ENCODE results near the gene PAM.

PAM gene

DNA sequence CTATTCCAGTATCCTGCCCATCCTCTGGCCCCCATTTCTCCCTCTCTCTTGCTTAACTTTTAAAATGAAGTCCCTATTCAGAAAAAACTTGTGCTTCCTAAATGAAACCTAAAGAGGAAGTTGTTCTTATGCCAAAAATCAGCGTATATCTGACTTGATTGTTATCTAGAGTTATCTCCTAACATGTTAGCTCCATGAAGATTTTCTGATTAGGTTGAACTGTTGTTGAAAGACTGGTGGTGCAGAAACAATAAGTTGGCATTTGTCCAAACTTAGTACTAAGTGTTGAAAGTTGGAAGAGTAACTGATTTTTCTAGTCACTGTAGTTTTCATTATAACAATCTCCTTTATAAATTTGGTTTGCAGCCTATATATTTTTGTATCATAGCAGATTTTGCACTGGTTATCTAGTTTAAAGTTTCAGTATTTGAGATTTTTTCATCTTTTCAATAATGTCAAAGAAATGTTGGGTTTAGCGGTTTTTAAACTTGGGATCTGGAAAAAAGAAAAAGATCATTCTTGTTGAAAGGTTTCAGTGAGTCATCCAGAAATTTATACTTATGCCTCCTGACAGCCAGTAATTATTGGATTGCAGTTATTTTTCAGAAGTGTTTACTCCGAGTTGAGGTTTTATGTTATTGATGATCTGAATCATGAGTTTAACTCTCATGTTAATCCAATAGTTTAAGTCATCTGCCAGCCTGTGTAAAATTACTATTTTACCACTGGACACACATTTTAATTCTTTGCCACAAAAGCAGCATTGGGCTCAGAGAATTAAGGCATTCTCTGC, 60.6 kb downstream of the PAM start:
- ATAC-seq, result no peak

DNA sequence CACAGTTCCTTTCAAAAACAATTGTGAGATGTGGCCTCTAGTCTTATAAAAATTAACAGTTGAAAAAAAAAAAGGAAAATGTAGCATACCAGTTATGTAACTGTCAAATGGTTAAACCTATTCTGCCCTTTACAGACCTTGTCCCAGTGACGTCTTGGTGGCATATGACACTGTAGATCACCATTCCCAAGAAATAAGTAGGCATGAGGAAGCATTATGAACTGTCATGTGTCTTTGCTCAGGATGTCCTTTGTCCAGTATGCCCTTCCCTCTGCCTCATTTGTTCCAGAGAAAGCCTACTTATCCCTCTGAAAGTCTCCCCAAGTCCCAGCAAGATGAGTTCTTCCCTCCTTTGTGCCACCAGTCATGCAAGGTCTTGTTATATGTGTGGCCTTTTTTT, 63.2 kb downstream of the PAM start:
- ATAC-seq, result no peak

DNA sequence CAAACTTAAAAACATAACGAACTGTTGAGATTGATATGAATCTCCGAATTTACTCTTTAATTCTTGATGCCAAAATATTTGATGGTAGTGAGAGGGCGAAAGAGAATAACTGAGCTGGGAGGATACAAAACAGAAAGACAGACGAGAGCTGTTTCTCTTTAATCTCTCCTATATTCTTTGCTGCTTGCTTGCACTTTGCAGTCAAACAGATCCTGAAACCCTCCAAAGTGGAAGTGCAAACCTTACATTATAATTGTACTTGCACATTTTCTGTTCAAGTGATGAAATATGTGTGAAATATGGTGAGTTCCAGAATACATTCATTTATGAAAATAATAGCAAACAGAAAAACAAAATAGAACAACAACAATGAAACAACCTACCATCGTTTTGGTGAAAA, 63.8 kb downstream of the PAM start:
- ATAC-seq, result no peak

DNA sequence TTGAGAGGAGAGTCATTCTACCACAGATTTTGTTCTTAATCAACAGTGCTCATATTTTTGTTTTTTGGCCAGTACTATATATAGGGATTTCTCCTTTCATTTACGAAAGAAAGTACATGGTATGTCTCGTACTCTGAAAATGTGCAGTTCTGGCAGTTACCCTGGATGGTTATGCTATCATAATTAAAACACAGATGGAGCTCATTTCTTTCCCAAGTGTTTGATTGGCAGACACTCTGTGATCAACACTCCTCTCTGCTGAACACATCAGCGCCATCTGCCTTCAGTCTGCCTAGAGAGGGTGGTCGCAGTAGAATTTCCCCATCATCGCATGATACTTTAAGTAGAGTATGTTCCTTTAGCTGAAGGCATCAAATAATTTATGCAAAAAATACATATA, 64.5 kb downstream of the PAM start:
- ATAC-seq, result no peak

DNA sequence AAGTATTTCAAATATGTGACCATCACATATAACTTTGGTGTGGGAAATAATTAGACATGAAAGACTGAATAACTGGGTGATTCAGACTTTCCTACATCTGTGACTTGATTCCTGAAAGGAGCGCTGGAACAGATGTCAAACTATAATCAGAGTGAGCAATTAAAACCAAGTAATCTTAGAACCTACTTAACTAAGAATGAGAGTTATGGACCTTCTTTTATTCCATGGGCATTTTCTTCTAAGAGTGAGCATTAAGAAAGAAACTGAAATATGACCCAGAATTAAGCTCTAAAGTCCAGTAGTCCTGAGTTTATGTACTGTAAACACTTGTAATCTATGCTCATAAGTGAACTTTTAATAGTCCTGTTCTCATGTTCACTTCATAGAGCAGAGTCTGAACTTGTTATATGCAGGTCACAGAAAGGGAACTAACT, 68.4 kb downstream of the PAM start:
- ATAC-seq, result no peak

DNA sequence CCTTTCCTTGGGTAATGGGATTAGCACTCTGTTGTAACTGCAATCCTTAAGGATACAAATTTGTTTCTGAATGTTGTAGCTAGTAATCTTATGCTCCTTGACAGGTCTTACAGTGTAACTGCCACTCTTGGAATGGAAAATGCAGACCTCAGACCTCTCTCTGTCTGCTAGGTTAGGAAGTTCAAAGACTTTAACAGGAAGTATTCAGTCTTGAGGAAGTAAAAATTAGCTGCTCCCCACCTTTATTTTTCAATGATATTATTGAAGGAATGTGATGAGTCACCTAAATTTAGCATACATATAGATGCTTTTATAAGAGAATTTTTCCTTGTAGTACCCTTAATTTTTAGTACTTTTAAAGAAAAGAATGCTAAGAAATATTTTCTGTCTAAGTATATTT, 71.5 kb downstream of the PAM start:
- ATAC-seq, result no peak

DNA sequence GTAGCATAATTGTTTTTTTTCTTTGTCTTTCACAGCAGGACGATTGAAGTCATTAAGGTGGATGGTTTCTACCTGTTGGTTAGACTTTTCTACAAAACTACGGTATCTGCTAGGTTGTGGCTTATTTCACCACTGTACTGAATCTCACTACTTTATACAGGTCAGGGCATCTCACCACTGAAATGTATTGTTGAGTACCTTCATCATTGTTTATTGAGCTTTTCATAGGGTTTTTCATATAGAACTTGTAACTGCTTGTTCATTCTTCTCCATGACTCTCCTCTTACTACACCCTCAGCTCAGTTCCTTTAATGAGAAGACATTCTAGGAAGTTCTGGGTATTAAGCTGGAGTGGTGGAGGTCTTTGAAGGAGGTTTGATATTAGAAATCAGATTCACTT, 75.1 kb downstream of the PAM start:
- ATAC-seq, result no peak

DNA sequence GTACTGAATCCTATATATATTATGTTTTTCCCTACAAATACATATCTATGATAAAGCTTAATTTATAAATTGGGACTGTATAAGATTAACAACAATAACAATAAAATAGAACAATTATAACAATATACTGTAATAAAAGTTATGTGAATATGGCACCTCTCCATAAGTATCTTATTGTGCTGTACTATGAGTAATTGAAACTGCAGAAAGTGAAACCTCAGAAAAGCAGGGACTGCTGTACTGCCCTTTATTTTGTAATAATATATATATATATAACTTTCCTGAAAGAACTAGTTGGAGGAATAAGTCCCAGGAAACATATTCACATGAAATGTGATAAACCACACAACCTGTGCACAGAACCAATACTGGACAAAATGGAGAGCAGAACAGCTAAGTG, 77.3 kb downstream of the PAM start:
- no peak for ATAC-seq

DNA sequence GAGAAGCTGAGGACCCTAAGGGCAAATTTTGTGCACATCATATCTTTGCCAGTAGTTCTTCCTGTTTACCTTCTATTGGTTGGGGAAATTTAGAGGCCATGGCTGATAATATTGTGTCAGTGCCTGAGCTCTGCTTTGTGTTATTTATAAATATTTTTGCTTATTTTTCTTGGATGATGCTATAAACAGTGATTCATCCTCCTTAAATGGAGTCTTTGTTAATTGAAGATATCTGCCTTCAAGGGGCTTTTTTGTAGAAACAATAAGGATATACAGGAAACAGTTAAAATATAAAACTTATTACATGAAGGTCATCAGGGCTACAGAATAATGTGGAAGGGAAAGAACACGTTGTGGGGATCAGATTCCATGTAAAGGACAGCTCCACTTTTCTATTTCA, 78.0 kb downstream of the PAM start:
- no peak for ATAC-seq

DNA sequence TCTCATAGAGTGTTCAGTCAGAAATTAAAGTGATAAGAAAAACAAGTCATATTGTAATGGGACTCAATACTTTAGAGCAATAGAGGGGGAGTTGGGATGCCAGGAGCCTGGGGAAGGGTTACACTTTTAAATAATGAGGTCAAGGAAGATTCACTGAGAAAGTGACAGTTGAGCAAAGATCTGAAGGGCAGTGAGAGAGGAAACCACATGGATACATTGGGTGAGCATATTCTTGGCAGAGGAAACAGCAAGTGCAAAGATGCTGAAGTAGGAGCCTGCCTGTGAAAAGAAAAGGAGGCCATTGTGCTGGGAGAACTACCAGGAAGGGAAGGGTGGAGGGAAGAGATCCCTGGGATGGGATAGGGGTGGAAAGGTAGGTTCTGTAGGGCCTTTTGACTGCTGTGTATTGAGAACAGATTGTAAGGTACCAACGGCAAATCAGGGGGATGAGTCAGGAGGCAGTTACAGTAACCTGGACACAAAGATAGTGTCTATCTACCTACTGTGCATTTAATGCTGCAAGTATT, 79.4 kb downstream of the PAM start:
- no peak for ATAC-seq

DNA sequence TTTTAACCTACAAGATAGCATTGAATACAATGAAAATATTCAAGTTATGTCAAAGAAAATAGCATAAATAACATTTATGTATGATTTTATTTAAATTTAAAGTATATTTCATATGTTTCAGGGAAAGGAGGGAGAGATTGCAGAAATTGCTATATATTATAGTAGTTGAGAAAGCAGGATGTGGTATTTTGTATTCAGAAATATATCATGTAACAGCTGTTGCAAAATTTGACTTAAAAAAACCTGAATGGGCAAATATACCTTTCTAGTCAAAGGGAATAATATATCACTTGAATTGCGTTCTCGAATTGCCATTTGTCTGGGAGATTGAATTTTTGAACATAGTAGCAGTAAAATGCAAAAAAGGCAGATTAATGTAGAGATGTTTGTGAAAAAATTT, 80.6 kb downstream of the PAM start:
- no peak for ATAC-seq

DNA sequence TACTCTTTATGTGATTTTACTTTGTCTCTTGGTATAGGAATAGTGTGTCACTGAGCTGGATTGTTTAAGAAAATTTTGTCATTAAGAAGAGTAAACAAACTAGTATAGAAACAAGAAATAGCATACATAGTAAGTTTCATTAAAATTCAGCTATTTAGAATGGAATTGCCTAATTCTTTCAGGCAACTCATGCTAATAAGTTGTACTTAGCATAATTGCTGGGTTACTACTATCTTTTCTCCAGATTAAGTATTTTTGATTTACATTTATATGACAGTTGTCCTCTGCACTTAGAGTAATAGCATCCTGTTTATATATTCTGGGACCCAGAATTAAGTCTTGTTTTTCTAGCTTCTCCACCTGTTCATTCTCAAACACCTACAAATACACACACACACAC, 85.9 kb downstream of the PAM start:
- no peak for ATAC-seq

DNA sequence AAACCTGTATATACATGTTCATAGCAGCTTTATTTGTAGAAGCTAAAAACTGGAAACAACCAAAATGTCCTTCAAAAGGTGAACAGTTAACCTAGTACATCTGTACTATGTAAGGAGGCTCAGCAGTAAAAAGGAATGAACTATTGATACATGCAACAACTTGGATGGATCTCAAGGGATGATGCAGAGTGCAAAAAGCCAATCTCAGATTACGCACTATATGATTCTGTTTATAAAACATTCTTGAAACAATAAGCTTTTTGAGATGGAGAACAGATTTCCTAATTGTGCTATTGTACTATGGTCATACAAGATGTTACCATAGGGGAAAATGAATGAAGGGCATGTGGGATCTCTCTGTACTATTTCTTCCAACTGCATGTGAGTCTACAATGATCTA, 88.9 kb downstream of the PAM start:
- no peak for ATAC-seq

DNA sequence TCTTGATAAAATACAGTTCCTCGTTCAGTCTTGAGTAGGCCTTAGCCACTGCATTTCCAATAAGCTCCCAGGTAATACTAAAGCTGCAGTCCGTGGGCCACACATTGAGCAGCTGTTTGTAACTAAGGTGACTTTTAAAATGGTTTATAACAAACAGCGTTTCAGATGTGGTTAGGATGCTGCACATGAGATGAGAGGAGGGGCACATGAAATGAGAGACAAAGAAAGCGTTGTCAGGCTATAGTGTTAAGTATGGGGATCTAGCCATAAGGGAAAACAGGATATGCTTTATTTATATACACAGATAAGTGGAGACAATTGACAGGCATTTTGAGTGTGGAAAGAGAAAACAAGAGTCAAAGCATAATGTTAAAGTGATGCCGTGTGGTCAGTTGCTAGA, 89.9 kb downstream of the PAM start:
- no peak for ATAC-seq

DNA sequence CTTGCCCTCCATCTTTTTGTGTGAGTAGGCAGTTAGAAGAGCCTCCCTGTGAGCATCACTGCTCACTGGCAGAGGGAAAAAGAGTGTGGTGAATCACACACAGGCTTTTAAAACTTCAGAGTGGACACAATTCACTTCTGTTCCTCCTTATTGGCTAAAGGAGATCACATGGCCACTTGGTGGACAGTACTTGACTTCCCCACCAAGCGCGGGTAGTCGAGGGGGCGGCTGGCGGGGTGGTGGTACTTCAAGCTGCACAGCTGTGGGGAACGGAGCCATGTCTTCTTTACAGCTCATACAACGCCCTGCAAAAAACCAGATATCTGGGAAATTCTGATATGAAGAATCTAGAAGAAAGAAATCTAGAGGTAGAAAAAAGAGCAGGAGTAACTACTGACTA, 95.4 kb downstream of the PAM start:
- ATAC-seq, result no peak

DNA sequence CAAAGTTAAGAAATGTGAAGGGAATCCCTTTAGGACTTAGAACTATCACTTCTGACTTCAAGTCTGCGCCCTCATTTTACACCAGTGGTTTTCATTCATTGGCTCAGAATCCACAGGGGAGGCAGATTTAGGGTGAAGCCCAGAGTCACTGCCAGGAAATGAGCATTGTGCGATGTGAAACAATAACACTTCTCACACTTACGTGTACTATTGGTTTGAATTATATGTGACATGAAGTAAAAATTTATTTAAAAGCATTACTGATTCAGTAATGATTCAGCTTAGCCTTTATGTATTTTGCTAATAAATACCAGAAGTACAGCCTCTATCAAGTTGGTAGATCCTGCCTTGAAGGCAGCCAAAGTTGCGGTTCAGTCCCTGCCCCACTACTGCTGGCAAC, 98.6 kb downstream of the PAM start:
- ATAC-seq, result peak in 1 of 2 donors; percentile 56

DNA sequence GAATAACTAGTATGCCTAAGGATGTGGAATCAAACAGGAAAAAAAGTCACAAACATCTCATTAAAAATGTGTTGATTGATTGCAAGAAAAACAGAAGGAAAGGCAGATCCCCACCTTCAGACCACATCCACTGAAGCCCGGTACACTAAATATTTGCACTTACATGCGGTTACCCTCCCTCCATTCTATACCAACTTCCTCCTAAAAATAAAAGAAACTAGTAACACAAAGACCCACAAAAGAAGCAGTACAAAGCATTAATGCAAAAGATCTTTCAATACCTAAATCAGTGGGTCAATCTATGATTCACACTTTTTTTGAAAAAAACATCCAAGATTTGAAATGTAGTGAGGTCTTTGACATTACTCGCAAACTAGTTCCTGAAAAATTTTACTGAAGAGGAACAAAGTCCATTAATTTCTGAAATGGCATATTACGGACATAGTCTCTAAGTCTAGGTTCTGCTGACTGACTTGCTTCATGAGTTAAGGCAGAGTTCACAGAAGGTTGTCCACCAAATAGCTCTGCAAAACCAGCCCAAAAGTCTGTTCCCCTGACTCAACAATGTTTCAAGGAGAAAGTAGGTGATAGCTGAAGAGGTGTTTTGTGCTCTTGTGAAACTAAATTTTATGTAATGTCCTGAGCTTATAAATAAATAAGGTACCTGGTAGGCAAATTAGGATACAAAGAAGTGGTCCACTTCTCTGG, 100.7 kb downstream of the PAM start:
- ATAC-seq, result no peak

DNA sequence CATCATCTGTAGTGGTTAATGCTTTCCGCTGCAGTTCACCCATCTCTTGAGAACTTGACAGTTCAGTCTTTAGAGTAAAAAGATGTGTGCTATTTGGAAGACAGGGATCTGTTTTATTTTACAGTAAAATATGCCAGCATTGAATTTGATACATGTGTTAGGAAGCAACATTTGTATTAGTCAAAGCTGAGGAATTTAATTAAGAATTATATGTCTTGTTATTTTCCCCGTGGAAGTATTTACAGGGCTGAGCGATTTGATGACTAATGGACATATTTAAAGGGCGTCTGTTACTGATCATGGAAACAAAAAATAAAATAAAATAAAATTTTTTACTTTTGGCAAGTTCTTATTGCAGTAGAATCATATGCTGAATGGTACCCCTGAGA, 101.3 kb downstream of the PAM start:
- ATAC-seq, result no peak

DNA sequence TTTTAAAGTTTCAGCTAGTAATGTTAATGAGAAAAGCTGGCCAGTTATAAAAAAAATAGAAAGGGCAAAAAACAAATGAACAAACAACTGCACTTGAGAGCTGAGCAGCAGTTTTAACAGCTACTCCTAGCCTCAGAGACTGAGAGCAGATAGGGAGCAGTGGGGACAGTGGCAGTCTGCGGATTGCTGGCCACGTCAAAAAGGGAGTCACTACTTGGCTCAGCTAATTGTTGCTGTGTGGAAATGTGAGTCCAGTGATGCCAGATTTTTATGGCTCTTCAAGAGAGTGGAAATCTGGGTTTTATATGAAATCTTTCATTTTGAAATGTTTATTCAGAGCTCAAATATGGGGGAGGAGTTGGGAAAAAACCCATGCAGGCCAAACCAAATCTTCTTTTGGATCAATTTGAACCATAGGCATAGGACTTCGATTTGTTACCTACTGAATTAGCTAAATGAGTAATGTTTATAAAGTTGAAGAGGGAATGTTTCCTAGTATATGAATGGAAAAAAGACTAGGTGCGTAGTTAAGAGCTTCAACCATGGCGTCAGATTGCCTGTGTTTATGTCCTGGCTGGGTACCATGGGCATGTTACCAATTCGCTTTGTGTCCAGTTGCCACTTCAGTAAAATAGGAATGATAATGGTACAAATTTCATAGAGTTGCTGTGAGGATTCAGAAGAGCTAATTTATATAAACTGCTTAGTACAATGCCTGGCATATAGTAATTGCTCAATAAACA, 102.1 kb downstream of the PAM start:
- ATAC-seq, result no peak

DNA sequence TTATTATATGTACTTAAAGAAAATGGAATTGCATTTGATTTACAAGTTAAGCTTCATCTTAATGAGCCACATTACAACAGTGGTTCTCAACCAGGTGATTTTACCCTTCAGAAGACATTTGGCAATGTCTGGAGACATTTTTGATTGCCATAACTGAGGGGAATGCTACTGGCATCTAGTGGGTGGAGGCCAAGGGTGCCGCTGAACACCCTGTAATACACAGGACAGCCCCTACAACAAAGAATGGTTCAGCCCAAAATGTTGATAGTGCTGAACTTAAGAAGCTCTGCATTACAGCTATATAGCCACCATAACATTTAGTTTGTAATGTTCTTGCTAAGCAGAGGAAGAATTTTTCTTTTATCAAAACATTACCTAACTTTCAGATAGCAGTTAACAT, 103.1 kb downstream of the PAM start:
- no peak for ATAC-seq

DNA sequence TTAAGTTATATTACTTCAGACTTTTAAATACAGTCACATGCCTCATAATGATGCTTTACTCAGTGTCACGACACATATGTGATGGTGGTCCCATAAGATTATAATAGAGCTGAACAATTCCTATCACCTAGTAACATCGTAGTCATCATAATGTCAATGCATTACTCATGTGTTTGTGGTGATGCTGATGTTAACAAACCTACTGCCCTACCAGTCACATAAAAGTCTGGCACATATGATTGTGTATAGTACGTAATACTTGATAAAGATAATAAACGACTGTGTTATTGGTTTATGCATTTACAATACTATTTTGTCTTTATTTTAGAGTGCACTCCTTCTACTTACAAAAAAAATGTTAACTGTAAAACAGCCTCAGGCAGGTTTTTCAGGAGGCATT, 103.7 kb downstream of the PAM start:
- peak; percentile 41 to 55 for ATAC-seq

DNA sequence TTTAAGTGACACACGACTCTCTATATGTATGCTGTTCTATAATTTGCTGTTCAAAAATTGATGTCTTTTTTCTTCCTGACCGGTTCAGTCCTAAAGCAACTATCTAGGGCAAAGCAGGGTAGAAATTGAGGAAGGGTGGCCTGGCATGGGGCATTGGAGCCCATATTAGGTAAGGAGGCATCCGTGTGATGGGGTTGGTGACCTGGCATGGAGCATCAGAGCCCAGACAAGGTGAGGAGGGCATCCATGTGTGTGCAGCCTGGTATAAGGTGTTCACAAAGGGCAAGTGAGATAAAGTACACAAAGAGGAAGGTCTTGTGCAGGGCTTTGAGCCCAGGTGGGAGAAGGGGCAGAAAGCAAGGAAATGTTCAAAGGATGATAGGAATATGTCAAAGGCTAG, 104.9 kb downstream of the PAM start:
- ATAC-seq, result no peak

DNA sequence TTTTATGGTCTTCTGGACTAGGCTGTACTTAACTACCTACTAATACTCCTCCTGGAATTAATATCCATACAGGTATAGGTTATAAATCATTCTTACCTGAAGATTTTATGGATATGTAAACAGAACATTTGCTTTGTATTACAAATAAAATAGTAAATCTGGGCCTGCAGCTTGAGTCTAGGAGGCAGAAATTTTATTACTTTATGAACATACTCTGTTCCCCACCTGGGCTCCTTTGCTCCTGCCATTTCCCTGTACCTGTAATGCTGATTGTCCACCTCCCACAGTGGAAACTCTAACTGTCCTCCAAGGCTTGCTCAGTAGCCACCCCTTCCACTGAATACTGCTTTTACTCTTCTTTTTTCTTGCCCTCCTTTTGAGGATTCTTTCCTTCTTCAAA, 108.0 kb downstream of the PAM start:
- no peak for ATAC-seq
